ENCODE measurements around the gene RALGPS1.

- no peak for TF ChIP-seq CTCF (IDR thresholded peaks at IDR 0.05; ENCODE audit: low read length)
- no peak for TF ChIP-seq EZH2 (optimal IDR thresholded peaks at IDR 0.05; ENCODE audit: low read depth, low read length)
- TF ChIP-seq EZH2phosphoT487 (IDR thresholded peaks at IDR 0.05; ENCODE audit: low read length): no peak
Measured at GRCh38 chr9:126939821-126940221, 25.2 kb downstream of the RALGPS1 start.
